ENCODE results near the gene ZNF780A.
"Not testable (repeated sequence)": the region's sequence is repeated elsewhere in the genome, so short reads cannot be mapped to it uniquely, and the experiment has no call there.

ZNF780A gene

DNA sequence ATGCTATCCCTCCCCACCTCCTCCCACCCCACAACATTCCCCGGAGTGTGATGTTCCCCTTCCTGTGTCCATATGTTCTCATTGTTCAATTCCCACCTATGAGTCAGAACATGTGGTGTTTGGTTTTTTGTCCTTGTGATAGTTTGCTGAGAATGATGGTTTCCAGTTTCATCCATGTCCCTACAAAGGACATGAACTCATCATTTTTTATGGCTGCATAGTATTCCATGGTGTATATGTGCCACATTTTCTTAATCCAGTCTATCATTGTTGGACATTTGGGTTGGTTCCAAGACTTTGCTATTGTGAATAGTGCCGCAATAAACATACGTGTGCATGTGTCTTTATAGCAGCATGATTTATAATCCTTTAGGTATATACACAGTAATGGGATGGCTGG, 52.7 kb downstream of the ZNF780A start:
- not testable (repeated sequence) for H3K4me2 ChIP-seq (ENCODE audit: low read length); H3K4me1 ChIP-seq (ENCODE audit: control insufficient read depth, insufficient read depth, low read length); H3K4me3 ChIP-seq (ENCODE audit: low read length); H3K27me3 ChIP-seq (ENCODE audit: control insufficient read depth, insufficient read depth, low read length); H3K9ac ChIP-seq (ENCODE audit: low read depth, low read length)
- H3K36me3 ChIP-seq (ENCODE audit: insufficient read depth, low read length), result peaks cover 22% of the 10 kb centered on the region
- H3K9me3 ChIP-seq (replicated peaks; ENCODE audit: low read length), result peaks cover 39% of the 10 kb centered on the region

GRCh38 chr19:40035996-40036395, 54.7 kb downstream of the ZNF780A start:
- peaks cover 25% of the 10 kb centered on the region for H3K36me3 ChIP-seq (ENCODE audit: insufficient read depth, low read length)
- no peak overlapping the region for H3K4me3 ChIP-seq (ENCODE audit: low read length)
- H3K27me3 ChIP-seq (ENCODE audit: control insufficient read depth, insufficient read depth, low read length), result no peaks in the 10 kb centered on the region
- peaks cover 48% of the 10 kb centered on the region for H3K9me3 ChIP-seq (replicated peaks; ENCODE audit: low read length)
- H3K4me1 ChIP-seq (ENCODE audit: control insufficient read depth, insufficient read depth, low read length), result no peaks in the 10 kb centered on the region
- H3K4me2 ChIP-seq (ENCODE audit: low read length), result no peak overlapping the region
- H3K9ac ChIP-seq (ENCODE audit: low read depth, low read length), result no peak overlapping the region

GRCh38 chr19:40033989-40034560, 56.7 kb downstream of the ZNF780A start:
- peaks cover 25% of the 10 kb centered on the region for H3K36me3 ChIP-seq (ENCODE audit: insufficient read depth, low read length)
- no peak overlapping the region for H3K4me3 ChIP-seq (ENCODE audit: low read length)
- no peak overlapping the region for H3K4me2 ChIP-seq (ENCODE audit: low read length)
- H3K27me3 ChIP-seq (ENCODE audit: control insufficient read depth, insufficient read depth, low read length), result no peaks in the 10 kb centered on the region
- H3K4me1 ChIP-seq (ENCODE audit: control insufficient read depth, insufficient read depth, low read length), result no peaks in the 10 kb centered on the region
- H3K9me3 ChIP-seq (replicated peaks; ENCODE audit: low read length), result peaks cover 64% of the 10 kb centered on the region
- no peak overlapping the region for H3K9ac ChIP-seq (ENCODE audit: low read depth, low read length)

- no peaks in the 10 kb centered on the region for H3K4me1 ChIP-seq (ENCODE audit: control insufficient read depth, insufficient read depth, low read length)
These were observed 64.2 kb downstream of the ZNF780A start for GRCh38 chr19:40026597-40026970.

DNA sequence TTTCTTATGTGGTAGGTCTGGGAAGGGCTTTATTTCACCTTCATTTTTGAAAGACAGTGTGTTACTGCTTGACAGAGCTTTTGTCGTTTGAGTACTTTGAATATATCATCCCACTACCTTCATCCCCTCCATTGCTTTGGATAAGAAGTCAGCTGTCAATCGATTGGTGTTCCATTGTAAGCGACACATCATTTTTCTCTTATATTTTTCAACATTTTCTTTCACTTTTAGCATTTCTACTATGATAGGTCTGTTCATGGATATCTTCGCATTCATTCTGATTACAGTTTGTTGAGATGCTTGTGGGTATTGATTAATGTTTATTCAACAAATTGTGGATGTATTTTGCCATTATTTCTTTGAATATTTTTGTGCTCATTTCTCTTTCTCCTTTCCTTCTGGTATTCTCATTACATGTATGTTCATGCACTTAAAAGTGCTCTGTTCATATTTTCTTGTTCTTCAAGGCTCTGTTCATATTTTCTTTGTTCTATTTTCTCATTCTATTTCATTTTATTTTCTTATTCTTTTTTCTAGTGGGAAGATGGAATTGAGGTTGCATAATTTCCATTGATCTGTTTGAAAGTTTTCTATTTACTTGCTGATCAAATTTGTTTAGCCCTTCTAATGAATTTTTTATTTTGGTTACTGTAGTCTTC, 64.7 kb downstream of the ZNF780A start:
- Histone ChIP-seq H3K36me3 (ENCODE audit: insufficient read depth, low read length) (no peaks in the 10 kb centered on the region), H3K4me3 (ENCODE audit: low read length) (no peak overlapping the region), H3K9ac (ENCODE audit: low read depth, low read length) (no peak overlapping the region), H3K4me2 (ENCODE audit: low read length) (no peak overlapping the region), H3K4me1 (ENCODE audit: control insufficient read depth, insufficient read depth, low read length) (no peaks in the 10 kb centered on the region), H3K27me3 (ENCODE audit: control insufficient read depth, insufficient read depth, low read length) (no peaks in the 10 kb centered on the region), H3K9me3 (replicated peaks; ENCODE audit: low read length) (peaks cover 65% of the 10 kb centered on the region)

More at GRCh38 chr19:40026597-40026970, 64.2 kb downstream of the ZNF780A start:
- H3K4me3 ChIP-seq (ENCODE audit: low read length), result no peak overlapping the region
- H3K9me3 ChIP-seq (replicated peaks; ENCODE audit: low read length), result peaks cover 66% of the 10 kb centered on the region
- H3K9ac ChIP-seq (ENCODE audit: low read depth, low read length), result no peak overlapping the region
- H3K36me3 ChIP-seq (ENCODE audit: insufficient read depth, low read length), result no peaks in the 10 kb centered on the region
- H3K4me2 ChIP-seq (ENCODE audit: low read length), result no peak overlapping the region
- H3K27me3 ChIP-seq (ENCODE audit: control insufficient read depth, insufficient read depth, low read length), result no peaks in the 10 kb centered on the region

DNA sequence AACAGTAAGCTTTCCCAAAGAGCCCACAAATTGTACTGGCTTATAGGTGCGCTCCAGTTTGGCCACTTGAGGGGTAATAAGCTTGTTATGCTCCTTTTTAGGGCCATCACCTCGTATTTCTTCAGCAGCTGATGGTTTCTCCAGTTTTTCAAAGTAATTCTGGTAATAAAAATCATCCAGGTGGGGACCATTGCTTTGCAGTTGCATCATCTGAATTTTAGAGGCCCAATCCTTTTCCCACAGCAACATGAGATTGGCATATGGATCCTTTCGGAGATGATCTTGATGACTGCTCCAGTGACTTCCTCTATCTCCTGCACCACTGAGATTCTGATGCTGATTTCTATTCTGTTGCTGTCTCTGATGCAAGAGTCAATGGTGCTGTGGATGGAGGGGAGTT, 66.8 kb downstream of the ZNF780A start:
- Histone ChIP-seq H3K4me3 (ENCODE audit: low read length) (no peak overlapping the region), H3K36me3 (ENCODE audit: insufficient read depth, low read length) (no peaks in the 10 kb centered on the region), H3K9ac (ENCODE audit: low read depth, low read length) (no peak overlapping the region), H3K4me1 (ENCODE audit: control insufficient read depth, insufficient read depth, low read length) (no peaks in the 10 kb centered on the region), H3K4me2 (ENCODE audit: low read length) (no peak overlapping the region), H3K9me3 (replicated peaks; ENCODE audit: low read length) (peaks cover 48% of the 10 kb centered on the region), H3K27me3 (ENCODE audit: control insufficient read depth, insufficient read depth, low read length) (no peaks in the 10 kb centered on the region)

All from skeletal muscle satellite cell (primary cell).